ENCODE results near the gene ADH1A.
"Not testable (repeated sequence)": the region's sequence is repeated elsewhere in the genome, so short reads cannot be mapped to it uniquely, and the experiment has no call there.

ADH1A gene

DNA sequence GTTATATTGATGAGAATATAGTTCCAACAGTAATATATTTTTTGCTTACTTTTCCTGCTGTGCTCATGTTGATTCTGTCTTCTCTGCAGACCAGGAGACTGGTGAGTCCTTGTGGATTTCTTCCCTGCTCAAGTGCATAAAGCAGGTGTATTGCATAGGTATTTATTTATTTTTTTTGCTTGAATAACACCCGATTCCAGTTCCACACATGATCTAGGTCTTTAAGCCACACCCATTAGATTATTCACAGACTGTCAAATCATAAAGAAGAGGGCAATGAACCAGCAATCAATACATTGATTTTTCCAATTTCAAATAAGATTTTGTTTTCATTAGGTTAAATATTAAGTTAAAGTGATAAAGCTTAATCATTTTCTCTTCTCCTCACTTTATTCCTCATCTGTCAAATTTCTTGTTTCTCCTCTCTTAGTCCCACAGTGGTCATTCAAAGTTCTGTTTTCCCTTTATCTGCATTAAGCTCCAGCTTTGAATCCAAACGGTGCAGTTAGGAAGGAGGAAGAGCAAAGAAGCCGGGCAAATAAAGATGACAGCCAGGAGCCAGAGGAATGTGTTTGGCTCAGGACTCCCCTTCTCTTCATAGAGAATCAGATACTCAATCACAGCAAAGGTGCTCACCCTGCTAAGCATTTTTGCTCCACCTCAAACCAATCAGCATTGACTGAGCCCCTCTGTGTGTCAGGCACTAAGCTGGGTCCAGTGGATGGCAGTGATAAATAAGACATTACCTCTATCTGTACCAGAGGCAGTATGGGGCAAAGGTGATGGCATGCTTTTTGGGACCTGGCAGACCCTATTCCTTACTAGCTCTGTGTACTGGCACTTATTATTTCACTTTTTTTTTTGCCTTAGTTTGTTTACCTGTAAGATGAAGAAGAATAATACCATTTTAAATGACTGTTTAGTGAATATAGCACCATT, at the start of gene ADH1A:
ADH1A (minus strand) TSS at position 138 of the 939 bp plus-strand sequence; CDS start at position 67, 71 bp downstream.
- no peak for DNase-seq

DNA sequence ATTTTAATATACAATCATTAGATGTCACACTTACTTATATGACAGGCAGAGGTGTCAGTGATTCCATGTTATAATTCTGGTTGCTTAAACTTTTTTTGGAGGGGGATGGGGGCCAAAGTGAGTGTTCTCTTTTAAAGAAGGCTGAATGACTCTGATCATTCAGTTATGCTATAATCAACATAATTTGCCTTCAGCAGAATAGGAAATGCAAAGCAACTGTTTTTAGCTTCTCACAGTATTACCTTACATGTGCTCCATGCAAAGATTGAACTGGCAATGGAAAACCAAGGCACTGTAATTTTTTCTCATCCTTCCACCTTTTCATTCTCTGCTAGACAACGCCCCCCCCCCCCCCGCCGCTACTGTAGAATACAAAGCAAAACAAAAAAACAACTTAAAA, 48.4 kb upstream of the ADH1A start:
- DNase-seq, result no peak

DNA sequence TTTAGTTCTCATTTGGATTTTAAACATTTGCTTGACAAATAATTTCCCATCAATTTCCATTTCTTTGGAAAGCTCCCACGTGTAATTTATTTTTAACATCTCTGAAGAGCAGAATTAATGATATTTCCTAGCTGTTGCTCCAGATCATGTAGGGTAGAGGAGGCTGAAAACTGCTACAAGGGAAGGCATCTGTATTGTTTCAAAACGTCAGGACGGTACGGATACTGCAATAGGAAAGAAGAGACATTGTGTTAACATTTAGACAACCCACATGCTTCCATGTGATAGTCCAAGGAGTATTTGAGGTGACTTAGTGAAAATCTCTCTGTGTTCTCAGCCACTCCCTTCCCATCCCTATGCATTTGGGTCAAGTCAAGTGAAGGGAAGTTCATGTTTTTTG, 45.8 kb upstream of the ADH1A start:
- DNase-seq, result no peak

DNA sequence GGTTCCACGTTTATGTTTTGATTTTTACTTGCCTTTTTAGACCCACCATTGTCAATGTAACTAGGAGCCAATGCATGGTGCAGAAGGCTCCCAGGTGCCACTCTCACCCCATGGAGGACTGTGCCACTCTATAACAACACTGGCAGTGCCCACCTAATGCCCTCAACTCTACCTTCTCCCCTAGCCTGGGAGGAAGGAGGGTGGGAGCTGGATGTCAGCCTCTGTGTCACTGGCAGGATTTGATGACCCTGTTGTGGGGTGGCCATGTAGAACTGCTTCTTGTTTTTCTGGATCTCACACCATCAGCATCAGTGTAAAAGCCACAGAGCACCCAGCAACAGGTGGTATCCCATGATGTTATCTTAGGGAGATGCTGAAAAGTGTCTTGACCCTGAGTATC, 44.1 kb upstream of the ADH1A start:
- no peak for DNase-seq

DNA sequence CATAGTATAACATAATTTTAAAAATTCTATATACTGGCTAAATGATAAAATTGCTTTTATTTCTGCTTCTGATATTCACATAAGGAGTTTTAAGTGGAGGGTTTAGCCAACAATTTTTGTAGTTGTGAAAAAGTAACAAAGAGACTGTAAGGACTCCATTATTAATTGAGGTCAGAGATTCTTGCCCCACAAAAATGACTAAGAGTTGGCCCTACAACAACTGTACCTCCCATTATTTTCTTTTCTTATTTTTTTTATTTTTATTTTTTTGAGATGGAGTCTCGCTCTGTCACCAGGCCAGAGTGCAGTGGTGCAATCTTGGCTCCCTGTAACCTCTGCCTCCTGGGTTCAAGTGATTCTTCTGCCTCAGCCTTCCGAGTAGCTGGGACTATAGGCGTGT, 39.9 kb upstream of the ADH1A start:
- no peak for DNase-seq

DNA sequence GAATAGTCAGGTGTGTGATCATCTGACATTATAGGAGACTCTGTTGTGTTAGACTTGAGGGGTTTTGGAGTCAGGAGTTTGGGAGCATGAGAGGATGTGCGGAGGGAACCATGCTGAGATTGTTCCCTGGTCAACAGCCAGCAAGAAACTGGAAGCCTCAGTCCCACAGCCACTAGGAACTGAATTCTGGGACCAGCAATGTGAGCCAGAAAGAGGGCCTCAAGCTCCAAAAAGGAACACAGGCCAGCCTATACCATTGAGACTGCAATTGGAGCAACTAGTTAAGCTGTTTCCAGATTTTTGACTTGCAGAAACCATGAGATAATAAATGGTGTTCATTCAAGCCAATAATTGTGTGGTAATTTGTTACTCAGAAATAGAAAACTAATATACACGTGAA, 39.1 kb upstream of the ADH1A start:
- DNase-seq, result no peak

DNA sequence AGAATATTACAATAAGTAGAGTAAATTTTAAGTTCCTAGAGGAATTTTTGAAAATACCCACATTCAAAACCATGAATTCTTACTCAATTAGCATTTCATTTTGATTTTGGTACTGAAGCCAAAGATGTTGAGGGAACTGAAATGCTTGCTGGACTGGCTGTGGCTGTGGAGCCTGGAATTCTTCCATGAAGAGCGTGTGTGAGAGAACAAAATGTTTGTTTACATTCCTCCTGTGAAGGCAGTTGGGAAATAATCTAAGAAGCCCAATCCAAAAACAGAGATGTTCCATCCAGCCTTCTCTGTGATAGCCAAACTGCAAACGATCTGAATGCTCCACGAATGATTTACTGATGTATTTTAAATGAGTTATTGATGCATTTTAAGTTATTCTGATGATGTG, 34.2 kb upstream of the ADH1A start:
- peak in 6 of 58 donors; percentile 3 to 57 (median 8) for DNase-seq

DNA sequence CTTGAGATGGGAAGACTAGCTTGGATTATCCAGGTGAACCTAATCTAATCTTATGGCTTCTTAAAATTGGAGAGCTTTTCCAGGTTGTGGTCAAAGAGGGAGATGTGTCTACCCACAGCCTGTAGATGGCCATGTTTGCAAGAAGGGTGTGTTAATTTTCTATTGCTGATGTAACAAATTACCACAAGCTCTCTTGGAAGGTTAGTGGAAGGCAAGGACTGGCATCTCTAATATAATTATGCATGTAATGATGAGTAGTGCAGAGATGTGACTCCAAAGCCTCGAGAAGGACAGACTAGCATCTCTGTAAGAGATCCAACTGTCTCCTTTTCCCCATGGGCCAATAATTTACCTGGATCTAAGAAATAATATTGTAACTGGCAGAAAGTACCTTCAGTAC, 33.6 kb upstream of the ADH1A start:
- no peak for DNase-seq

DNA sequence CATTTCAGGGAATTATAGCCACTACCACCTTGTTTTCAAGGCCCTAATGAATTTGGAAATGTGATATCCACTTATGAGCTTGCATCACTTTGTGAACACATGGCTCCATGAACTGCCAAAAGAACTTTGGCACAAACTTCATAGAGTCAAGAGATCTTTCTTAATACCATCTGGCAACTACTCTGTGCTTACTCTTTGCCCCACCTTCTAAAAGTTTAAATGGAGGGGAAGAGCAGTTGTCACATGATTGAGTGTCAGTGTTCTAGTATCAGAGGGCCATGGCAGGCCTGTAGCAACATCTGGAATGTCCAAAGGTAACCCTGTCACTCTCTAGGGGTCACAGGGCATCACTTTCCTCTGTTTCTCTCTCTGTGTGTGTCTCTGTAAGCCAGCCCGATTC, 33.0 kb upstream of the ADH1A start:
- DNase-seq, result no peak

DNA sequence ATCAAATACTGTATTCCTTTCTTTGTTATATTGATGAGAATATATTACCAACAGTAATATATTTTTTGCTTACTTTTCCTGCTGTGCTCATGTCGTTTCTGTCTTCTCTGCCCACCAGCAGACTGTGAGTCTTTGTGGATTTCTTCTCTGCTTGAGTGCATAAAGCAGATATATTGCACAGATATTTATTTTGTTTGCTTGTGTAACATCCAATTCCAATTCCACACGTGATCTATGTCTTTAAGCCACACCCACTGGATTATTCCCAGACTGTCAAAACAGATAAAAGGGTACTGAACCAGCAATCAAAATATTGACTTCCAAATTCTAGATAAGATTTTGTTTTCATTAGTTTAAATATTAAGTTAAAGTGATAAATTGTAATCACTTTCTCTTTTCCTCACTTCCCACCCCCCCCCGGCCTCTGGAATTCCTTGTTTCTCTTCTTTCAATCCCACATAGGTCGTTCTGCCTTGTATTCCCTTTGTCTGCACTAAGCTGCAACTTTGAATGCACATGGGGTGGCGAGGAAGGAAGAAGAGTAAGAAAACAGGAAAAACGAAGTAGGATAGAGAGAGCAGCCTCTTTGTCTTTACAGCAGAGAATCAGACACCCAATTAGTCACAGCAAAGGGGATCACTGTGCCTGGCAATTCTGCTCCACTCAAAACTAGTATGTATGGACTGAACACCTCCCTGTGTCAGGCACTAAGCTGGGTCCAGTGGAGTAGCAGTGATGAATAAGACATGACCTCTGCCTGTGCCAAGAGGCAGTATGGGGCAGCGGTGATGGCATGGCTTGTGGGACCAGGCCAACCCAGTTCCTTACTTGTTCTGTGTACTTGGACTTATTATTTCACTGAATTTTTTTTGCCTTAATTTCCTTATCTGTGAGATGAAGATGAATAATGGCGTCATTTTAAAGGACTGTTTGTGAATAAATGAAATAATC, 30.7 kb upstream of the ADH1A start, which contains the start of gene ADH1B:
ADH1B (minus strand) TSS at position 161 of the 951 bp plus-strand sequence; CDS start at position 91, 70 bp downstream.
- no peak for DNase-seq

DNA sequence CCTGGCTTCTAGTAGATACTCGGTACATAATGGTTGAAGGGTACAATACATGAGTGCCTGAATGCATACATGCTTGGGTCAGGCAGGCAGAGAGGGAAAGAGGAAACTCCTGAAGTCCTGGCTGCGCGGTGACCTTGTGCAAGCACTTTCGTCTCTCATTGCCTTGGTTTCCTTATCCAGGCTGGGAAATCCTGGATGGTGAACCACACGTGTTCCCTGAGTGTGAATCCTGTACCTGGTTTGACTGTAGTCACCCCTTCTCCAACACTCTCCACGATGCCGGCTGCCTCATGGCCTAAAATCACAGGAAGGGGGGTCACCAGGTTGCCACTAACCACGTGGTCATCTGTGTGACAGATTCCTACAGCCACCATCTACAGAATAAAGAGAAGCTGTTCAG, 27.0 kb upstream of the ADH1A start:
- not testable (repeated sequence) for DNase-seq

DNA sequence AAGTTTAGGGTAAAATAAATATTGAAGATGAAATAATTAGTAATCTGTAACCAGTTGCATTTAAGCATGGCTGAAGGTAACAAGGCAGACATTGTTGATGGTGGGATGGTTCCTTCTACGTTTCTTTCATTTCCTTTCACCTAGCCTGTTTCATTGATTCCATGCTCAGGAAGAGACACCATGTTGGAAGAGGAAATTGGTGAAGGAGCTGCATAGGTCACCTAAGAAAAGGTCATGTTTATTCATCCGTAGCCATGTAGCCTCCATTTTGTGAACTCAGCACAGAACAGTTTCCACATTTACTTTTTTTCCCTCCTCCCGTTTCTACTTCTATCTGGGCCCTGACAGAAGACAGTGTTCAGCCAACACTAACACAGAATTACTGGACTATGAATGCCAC, 26.6 kb upstream of the ADH1A start:
- DNase-seq, result no peak

DNA sequence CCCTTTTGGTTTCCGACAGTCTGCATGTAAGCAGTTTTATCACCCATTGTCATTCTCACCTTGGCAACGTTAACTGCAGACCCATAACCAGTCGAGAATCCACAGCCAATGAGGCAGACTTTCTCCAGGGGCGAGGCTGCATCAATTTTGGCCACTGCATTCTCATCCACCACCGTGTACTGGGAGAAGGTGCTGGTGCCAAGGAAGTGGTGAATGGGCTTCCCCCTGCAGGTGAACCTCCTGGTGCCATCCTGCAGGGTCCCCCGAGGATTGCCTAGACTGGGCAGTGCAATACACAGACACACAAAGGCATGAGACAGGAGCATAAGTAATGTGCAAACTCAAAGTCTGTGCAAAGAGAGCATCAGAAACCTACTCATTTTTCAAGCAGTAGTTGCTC, 25.1 kb upstream of the ADH1A start:
- DNase-seq, result no peak

DNA sequence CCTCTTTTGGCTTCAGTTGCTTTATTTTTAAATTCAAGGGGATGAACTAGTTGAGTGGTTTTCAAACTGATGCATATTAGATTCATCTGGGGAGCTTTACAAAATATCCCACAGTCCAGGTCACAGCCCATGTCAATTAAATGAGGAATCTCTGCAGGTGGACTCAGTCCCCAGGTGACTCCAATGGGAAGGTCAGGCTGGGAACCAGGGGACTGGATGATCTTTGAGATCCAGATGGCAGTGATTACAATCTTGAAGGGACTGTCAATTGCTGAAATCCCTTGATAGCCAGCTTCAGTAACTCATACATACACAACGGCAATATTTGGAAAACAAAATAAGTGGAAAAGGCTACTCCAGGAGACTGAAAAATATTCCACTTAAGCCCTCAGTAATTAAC, 23.4 kb upstream of the ADH1A start:
- DNase-seq, result no peak

DNA sequence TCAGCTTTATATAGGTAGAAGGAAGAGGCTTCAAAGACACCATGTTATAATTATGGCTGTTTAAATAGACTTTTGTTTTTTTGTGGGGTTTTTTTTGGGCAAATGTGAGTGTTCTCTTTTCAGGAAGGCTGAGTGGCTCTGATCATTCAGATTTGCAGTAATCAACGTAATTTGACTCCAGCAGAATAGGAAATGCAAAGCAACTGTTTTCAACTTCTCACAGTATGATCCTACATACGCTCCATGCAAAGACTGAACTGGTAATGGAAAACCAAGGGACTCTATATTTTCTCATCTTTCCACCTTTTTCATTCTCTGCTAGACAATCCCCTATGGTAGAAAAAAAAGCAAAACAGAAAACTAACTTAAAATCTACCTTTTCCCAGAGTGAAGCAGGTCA, 19.6 kb upstream of the ADH1A start:
- DNase-seq, result no peak

DNA sequence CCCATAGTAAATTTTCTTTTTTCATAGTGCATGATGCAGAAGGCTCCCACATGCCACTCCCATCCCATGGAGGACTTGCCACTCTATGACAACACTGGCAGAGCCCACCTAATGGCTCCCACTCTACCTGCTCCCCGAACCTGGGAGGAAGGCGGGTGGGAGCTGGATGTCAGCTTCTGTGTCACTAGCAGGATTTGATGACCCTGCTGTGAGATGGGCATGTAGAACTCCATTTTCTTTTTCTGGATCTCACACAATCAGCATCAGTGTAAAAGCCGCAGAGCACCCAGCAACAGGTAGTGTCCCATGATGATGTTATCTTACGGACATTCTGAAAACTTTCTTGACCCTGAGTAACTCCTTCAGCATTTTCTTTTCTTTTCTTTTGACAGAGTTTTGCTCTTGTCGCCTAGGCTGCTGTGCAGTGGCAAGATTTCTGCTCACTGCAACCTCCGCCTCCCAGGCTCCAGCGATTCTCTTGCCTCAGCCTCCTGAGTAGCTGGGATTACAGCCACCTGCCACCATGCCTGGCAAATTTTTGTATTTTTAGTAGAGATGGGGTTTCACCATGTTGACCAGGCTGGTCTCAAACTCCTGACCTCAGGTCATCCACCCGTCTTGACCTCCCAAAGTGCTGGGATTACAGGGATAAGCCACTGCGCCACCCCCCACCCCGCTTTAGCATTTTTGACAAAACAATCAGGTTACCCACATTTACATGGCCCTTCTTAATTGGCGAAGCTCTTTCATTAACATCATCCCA, 15.0 kb upstream of the ADH1A start:
- DNase-seq, result no peak

DNA sequence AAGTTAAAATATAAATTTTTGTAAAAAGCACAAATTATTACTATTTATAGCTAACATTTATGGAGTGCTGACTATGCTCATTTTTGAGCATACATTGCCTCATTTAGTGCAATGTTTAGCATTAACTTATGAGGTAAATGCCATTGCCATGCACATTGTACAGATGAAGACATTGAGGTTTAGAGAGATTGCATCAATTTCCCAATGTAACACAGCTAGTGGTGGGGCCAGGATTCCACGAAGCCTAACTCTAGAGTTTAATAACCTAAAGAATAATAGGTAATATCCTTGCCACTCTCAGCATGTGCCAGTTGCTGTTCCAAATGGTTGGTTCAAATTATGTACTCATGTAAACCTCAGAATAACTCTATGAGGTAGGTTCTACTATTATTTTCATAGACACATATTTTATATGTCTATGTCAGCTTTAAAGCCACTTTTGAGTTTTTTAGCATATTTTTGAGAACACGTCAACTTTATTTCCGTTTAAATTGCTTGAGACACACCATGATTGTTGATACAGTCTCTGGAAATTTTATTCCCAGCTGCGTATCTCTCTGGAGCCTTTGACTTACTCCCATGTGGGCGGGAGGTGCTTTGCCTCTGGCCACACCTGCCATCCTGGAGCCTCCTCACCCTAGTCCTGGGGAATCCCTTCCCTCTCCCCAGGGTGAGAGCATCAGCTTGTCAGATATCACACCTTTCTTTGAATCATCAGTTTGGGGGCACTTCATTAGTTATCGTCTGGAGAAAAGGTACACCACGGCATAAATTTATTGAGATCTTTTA, 10.8 kb upstream of the ADH1A start:
- DNase-seq, result no peak

DNA sequence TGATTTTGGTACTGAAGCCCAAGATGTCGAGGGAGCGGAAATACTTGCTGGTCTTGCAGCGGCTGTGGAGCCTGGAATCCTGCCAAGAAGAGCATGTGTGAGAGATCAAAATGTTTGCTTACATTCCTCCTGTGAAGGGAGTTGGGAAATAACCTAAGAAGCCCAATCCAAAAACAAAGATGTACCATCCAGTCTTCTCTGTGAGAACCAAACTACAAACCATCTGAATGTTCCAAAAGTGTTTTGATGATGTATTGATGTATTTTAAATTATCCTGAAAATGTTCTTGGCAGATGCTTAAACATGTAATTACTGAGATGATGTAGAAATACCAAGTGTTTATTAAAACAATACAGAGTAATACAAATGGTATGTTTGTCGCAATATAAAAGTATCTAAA, 10.1 kb upstream of the ADH1A start:
- peak in 6 of 58 donors; percentile 0 to 3 (median 0) for DNase-seq

DNA sequence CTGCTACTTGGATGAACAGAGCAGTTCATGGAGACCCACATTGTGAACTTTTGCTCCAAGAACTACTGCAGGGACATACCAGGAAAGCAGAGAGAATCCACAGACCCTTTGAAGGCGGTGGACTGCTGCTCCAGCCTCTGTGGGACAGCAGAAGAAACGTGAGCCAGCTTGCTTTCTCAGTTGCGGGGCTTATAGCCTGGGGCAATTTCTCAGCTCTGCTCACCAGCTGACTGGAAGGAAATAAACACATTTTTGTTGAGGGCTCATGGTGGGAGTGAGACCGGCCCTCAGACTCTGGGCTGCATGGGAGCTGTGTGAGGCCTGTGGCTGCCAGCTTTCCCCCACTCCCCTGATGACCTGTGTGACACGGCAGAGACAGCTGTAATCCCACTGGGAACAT, 2.6 kb upstream of the ADH1A start:
- DNase-seq, result no peak

DNA sequence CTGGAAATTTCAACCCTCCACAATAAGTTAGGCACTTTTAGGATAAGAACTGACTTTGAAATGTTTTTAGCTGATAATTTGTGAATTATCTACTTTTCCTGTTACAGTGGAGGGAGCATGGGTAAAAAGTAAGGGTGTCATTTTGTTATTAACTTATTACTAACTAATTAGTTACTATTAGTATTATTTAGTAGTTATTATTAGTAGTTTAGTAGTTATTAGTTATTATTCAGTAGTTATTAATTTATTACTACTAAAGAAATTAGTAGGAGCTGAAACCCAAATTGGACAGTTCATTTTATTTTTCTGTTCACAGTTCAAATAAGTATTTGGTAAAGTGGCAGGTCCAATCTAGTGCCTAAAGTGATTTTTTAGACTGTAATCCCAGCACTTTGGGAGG, 5.4 kb downstream of the ADH1A start:
- no peak for DNase-seq
